ENCODE results near the gene TRIP10. TPM values are rescaled to one million over a fixed set of nuclear protein-coding genes. Genes with fewer than 3 reads are reported as not detected.

Gene TRIP10
- total RNA-seq, 1 donor from 2014 or later: 16.7 TPM

DNA sequence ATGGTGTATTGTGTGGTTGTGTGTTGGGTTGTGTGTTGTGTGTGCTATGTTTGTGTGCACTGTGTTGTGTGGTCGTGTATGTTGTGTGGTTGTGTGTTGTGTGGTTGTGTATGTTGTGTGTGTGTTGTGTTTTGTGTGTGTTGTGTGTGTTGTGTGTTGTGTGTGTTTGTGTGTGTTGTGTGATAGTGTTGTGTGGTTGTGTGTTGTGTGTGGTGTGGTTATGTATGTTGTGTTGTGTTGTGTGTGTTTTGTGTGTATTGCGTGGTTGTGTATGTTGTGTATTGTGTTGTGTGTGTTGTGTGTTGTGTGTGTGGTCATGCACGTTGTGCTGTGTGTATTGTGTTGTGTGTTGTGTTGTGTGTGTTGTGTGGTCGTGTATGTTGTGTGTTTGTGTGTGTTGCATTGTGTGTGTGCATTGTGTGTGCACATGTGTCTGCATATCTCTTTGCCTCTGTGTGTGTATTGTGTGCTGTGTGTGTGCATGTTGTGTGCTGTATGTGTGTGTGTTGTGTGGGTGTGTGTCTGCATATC, 22.0 kb upstream of the TRIP10 start:
- Mint-ChIP-seq H3K9me3 (ENCODE audit: unreplicated experiment) (peaks cover 2% of the 10 kb centered on the region), H3K36me3 (ENCODE audit: unreplicated experiment) (peaks cover 10% of the 10 kb centered on the region), H3K27me3 (ENCODE audit: unreplicated experiment) (peaks cover 12% of the 10 kb centered on the region), H3K4me1 (ENCODE audit: low read depth, unreplicated experiment) (peaks cover 3% of the 10 kb centered on the region), H3K4me3 (ENCODE audit: unreplicated experiment) (peak overlapping the region; percentile 15), H3K27ac (ENCODE audit: unreplicated experiment) (no peak overlapping the region)
- no peak for DNase-seq
- TF ChIP-seq, protein P1, sequence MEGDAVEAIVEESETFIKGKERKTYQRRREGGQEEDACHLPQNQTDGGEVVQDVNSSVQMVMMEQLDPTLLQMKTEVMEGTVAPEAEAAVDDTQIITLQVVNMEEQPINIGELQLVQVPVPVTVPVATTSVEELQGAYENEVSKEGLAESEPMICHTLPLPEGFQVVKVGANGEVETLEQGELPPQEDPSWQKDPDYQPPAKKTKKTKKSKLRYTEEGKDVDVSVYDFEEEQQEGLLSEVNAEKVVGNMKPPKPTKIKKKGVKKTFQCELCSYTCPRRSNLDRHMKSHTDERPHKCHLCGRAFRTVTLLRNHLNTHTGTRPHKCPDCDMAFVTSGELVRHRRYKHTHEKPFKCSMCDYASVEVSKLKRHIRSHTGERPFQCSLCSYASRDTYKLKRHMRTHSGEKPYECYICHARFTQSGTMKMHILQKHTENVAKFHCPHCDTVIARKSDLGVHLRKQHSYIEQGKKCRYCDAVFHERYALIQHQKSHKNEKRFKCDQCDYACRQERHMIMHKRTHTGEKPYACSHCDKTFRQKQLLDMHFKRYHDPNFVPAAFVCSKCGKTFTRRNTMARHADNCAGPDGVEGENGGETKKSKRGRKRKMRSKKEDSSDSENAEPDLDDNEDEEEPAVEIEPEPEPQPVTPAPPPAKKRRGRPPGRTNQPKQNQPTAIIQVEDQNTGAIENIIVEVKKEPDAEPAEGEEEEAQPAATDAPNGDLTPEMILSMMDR (IDR thresholded peaks at IDR 0.05; ENCODE audit: partially characterized antibody, unreplicated experiment): no peak

- Mint-ChIP-seq H3K27ac (ENCODE audit: unreplicated experiment) (no peak overlapping the region), H3K27me3 (ENCODE audit: unreplicated experiment) (peaks cover 12% of the 10 kb centered on the region), H3K4me1 (ENCODE audit: low read depth, unreplicated experiment) (peaks cover 3% of the 10 kb centered on the region), H3K9me3 (ENCODE audit: unreplicated experiment) (peaks cover 2% of the 10 kb centered on the region), H3K4me3 (ENCODE audit: unreplicated experiment) (no peak overlapping the region), H3K36me3 (ENCODE audit: unreplicated experiment) (peaks cover 6% of the 10 kb centered on the region)
- no peak for DNase-seq
- TF ChIP-seq, protein P1 (IDR thresholded peaks at IDR 0.05; ENCODE audit: partially characterized antibody, unreplicated experiment): no peak
Measured at GRCh38 chr19:6718111-6718740, 21.3 kb upstream of the TRIP10 start.

DNA sequence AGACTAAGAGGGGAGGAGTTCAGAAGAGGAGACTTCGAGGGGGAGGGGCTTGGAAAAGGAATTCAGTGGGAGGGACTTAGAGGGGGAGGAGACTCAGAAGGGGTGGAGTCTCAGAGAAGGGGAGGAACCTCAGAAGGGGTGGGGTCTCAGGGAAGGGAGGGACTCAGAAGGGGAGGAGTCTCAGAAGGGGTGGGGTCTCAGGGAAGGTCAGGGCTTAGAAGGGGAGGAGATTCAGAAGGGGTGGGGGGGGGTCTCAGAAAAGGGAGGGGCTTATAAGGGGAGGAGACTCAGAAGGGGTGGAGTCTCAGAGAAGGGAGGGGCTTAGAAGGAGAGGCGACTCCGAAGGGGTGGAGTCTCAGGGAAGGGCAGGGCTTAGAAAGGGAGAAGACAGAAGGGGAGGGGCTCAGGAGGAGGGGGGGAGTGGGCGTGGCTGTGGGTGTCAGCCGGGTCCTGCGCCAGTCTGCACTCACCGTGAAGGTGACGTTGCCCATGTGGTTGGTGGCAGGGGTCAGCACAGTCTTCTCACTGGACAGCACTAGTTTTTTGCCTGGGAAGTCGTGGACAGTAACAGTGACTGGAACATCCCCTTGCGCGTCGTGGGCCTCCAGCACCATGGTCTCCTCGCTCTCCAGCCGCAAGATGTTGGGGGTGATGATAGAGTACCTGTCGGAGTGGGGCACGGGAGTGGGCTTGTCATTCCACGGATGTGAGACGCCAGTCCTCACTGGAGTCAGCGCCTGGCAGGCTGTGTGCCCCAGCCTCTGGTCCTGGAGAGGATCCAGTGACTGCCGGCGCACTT, 20.5 kb upstream of the TRIP10 start:
- no peak overlapping the region for H3K4me3 Mint-ChIP-seq (ENCODE audit: unreplicated experiment)
- H3K4me1 Mint-ChIP-seq (ENCODE audit: low read depth, unreplicated experiment): peaks cover 3% of the 10 kb centered on the region
- TF ChIP-seq, protein P1 (IDR thresholded peaks at IDR 0.05; ENCODE audit: partially characterized antibody, unreplicated experiment): no peak
- no peak overlapping the region for H3K27ac Mint-ChIP-seq (ENCODE audit: unreplicated experiment)
- DNase-seq: no peak
- H3K9me3 Mint-ChIP-seq (ENCODE audit: unreplicated experiment): peaks cover 2% of the 10 kb centered on the region
- peaks cover 12% of the 10 kb centered on the region for H3K27me3 Mint-ChIP-seq (ENCODE audit: unreplicated experiment)
- H3K36me3 Mint-ChIP-seq (ENCODE audit: unreplicated experiment): peaks cover 6% of the 10 kb centered on the region

DNA sequence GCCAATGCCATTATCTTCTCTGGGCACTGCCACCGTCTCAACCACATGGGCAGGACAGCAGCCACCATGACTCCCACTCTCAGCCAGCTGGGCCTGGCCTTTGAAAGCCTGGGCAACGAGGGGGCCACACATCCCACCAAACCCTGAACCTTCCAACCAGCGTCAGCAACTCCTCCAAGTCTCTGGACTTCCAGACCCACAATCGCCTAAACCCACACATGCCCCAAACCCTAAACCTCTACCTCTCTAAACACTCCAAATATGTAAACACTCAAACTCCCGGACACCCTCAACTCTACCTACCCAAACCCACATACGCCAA, 20.0 kb upstream of the TRIP10 start:
- H3K9me3 Mint-ChIP-seq (ENCODE audit: unreplicated experiment): peaks cover 2% of the 10 kb centered on the region
- H3K4me1 Mint-ChIP-seq (ENCODE audit: low read depth, unreplicated experiment): peaks cover 3% of the 10 kb centered on the region
- H3K27me3 Mint-ChIP-seq (ENCODE audit: unreplicated experiment): peaks cover 12% of the 10 kb centered on the region
- H3K27ac Mint-ChIP-seq (ENCODE audit: unreplicated experiment): no peak overlapping the region
- DNase-seq: no peak
- no peak overlapping the region for H3K4me3 Mint-ChIP-seq (ENCODE audit: unreplicated experiment)
- H3K36me3 Mint-ChIP-seq (ENCODE audit: unreplicated experiment): peaks cover 6% of the 10 kb centered on the region
- TF ChIP-seq, protein P1 (IDR thresholded peaks at IDR 0.05; ENCODE audit: partially characterized antibody, unreplicated experiment): no peak

GRCh38 chr19:6719992-6720368, 19.5 kb upstream of the TRIP10 start:
- DNase-seq: no peak
- H3K4me1 Mint-ChIP-seq (ENCODE audit: low read depth, unreplicated experiment): peaks cover 3% of the 10 kb centered on the region
- peaks cover 12% of the 10 kb centered on the region for H3K27me3 Mint-ChIP-seq (ENCODE audit: unreplicated experiment)
- peaks cover 3% of the 10 kb centered on the region for H3K9me3 Mint-ChIP-seq (ENCODE audit: unreplicated experiment)
- TF ChIP-seq, protein P1 (IDR thresholded peaks at IDR 0.05; ENCODE audit: partially characterized antibody, unreplicated experiment): no peak
- H3K27ac Mint-ChIP-seq (ENCODE audit: unreplicated experiment): no peak overlapping the region
- H3K4me3 Mint-ChIP-seq (ENCODE audit: unreplicated experiment): no peak overlapping the region
- peaks cover 6% of the 10 kb centered on the region for H3K36me3 Mint-ChIP-seq (ENCODE audit: unreplicated experiment)

Data from glutamatergic neuron (in vitro differentiated cells).